Measurements from ENCODE around the gene CRISPLD2. TPM values are rescaled to one million over a fixed set of nuclear protein-coding genes. Genes with fewer than 3 reads are reported as not detected.

The CRISPLD2 gene
- total RNA-seq, 2 experiments from 2014 or later, result 2.0 to 2.6 TPM

- H3K4me3 Mint-ChIP-seq, result no peak overlapping the region
- Histone ChIP-seq H3K36me3 (ENCODE audit: insufficient read depth, low read length) (no peaks in the 10 kb centered on the region), H3K4me3 (ENCODE audit: low read length) (no peak overlapping the region), H3K27me3 (ENCODE audit: control insufficient read depth in 1 of 2, insufficient read depth in 2 of 2, low read length in 2 of 2) (peaks cover 0 to 8% of the 10 kb centered on the region in 2 experiments), H3K4me1 (ENCODE audit: insufficient read depth, low read length) (peaks cover 26% of the 10 kb centered on the region), H3K27ac (ENCODE audit: low read depth in 1 of 2, low read length in 2 of 2) (no peak overlapping the region), H3K9me3 (ENCODE audit: control insufficient read depth in 1 of 2, insufficient read depth in 1 of 2, low read length in 2 of 2) (peaks cover 0 to 4% of the 10 kb centered on the region in 2 experiments)
- ATAC-seq (ENCODE audit: poor library complexity), result no peak
- intact Hi-C loops (cut with DNase I, micrococcal nuclease), result no loop called here
- no peak overlapping the region for H3K27ac Mint-ChIP-seq
- peaks cover 11% of the 10 kb centered on the region for H3K4me1 Mint-ChIP-seq (ENCODE audit: low read depth)
- no peak for DNase-seq
- H3K36me3 Mint-ChIP-seq (ENCODE audit: low read depth), result no peaks in the 10 kb centered on the region
- ChIA-PET CTCF (interaction anchor here (1.8 kb wide), 1 partner anchor 67 kb away, joined by 5 read pairs; no protein-coding TSS in a partner anchor), POLR2A (no interaction called here)
- TF ChIP-seq CTCF (IDR thresholded peaks at IDR 0.05), result no peak
- H3K27me3 Mint-ChIP-seq, result peaks cover 22% of the 10 kb centered on the region
- H3K9me3 Mint-ChIP-seq, result no peaks in the 10 kb centered on the region
Observed at GRCh38 chr16:84821179-84821578, 1.4 kb downstream of the CRISPLD2 start.

- H3K36me3 ChIP-seq (ENCODE audit: insufficient read depth, low read length), result no peaks in the 10 kb centered on the region
- intact Hi-C loops (cut with DNase I, micrococcal nuclease), result no loop called here
Observed at GRCh38 chr16:84821728-84822689, 2.2 kb downstream of the CRISPLD2 start.

GRCh38 chr16:84822990-84823389 is 3.2 kb downstream of the CRISPLD2 start:
- H3K4me1 ChIP-seq (ENCODE audit: insufficient read depth, low read length), result peaks cover 26% of the 10 kb centered on the region
- no peaks in the 10 kb centered on the region for H3K36me3 ChIP-seq (ENCODE audit: insufficient read depth, low read length)
- H3K27ac Mint-ChIP-seq, result no peak overlapping the region
- no peak for TF ChIP-seq CTCF (IDR thresholded peaks at IDR 0.05)
- H3K9me3 Mint-ChIP-seq, result no peaks in the 10 kb centered on the region
- ChIA-PET POLR2A (no interaction called here), CTCF (no interaction called here)
- peaks cover 11% of the 10 kb centered on the region for H3K4me1 Mint-ChIP-seq (ENCODE audit: low read depth)
- H3K9me3 ChIP-seq (ENCODE audit: control insufficient read depth in 1 of 2, insufficient read depth in 1 of 2, low read length in 2 of 2), result peaks cover 0 to 4% of the 10 kb centered on the region in 2 experiments
- no peak overlapping the region for H3K27ac ChIP-seq (ENCODE audit: low read depth in 1 of 2, low read length in 2 of 2)
- H3K27me3 ChIP-seq (ENCODE audit: control insufficient read depth in 1 of 2, insufficient read depth in 2 of 2, low read length in 2 of 2), result peaks cover 0 to 8% of the 10 kb centered on the region in 2 experiments
- no peak overlapping the region for H3K4me3 ChIP-seq (ENCODE audit: low read length)
- DNase-seq (no peak), ATAC-seq (ENCODE audit: poor library complexity) (no peak)
- intact Hi-C loops (cut with DNase I, micrococcal nuclease), result no loop called here
- no peaks in the 10 kb centered on the region for H3K36me3 Mint-ChIP-seq (ENCODE audit: low read depth)
- H3K27me3 Mint-ChIP-seq, result peaks cover 22% of the 10 kb centered on the region
- H3K4me3 Mint-ChIP-seq, result no peak overlapping the region

More at GRCh38 chr16:84821728-84822689, 2.2 kb downstream of the CRISPLD2 start:
- DNase-seq (no peak), ATAC-seq (ENCODE audit: poor library complexity) (no peak)
- CTCF ChIA-PET, result no interaction called here
- Mint-ChIP-seq H3K27ac (no peak overlapping the region), H3K36me3 (ENCODE audit: low read depth) (no peaks in the 10 kb centered on the region), H3K27me3 (peaks cover 22% of the 10 kb centered on the region), H3K9me3 (no peaks in the 10 kb centered on the region), H3K4me1 (ENCODE audit: low read depth) (peaks cover 11% of the 10 kb centered on the region), H3K4me3 (no peak overlapping the region)
- no peak overlapping the region for H3K27ac ChIP-seq (ENCODE audit: low read depth in 1 of 2, low read length in 2 of 2)
- no peak overlapping the region for H3K4me3 ChIP-seq (ENCODE audit: low read length)
- POLR2A ChIA-PET, result no interaction called here
- H3K27me3 ChIP-seq (ENCODE audit: control insufficient read depth in 1 of 2, insufficient read depth in 2 of 2, low read length in 2 of 2), result peaks cover 0 to 8% of the 10 kb centered on the region in 2 experiments
- peaks cover 0 to 4% of the 10 kb centered on the region in 2 experiments for H3K9me3 ChIP-seq (ENCODE audit: control insufficient read depth in 1 of 2, insufficient read depth in 1 of 2, low read length in 2 of 2)
- no peak for TF ChIP-seq CTCF (IDR thresholded peaks at IDR 0.05)
- peaks cover 26% of the 10 kb centered on the region for H3K4me1 ChIP-seq (ENCODE audit: insufficient read depth, low read length)
